H1 (cell line): ENCODE data around the gene LRRC4C. TPM values are rescaled to one million over a fixed set of nuclear protein-coding genes. Genes with fewer than 3 reads are reported as not detected.

Source experiments
- CTCF ChIA-PET: fragments of 300-600 bp; sonication (Branson Sonifier 250); formaldehyde crosslinking; loops from one replicate; lab custom pipeline; 2021; ENCODE audit not compliant: partially characterized antibody; lab: Charles Lee
- POLR2A ChIA-PET: fragments of 300-600 bp; sonication (Branson Sonifier 250); formaldehyde crosslinking; loops from one replicate; lab custom pipeline; 2021; ENCODE audit warnings: inconsistent platforms; ENCODE audit not compliant: partially characterized antibody; lab: Charles Lee
- DNase-seq, 2 experiments: peaks; one replicate each; pipeline versions ENCODE4 v3.0.0 to v3.0.0-alpha.2; 2010 to 2022; ENCODE audit warnings: low spot score in 2 of 2, low read depth in 1 of 2, mixed read lengths in 1 of 2
- FAIRE-seq: peaks from 2 replicates; lab custom pipeline; 2011; peaks lifted over from hg19 to GRCh38; lab: Jason Lieb, UNC
- H2AFZ ChIP-seq: 2 replicates; pipeline ENCODE4 v1.8.1; 2012; ENCODE audit warnings: low read length, inconsistent platforms
- H2AK5ac ChIP-seq: 2 replicates; pipeline ENCODE4 v1.6.1; 2013; ENCODE audit warnings: low read depth, low read length
- H2BK120ac ChIP-seq: replicated peaks from 2 replicates; pipeline ENCODE3; 2013; ENCODE audit warnings: low read depth, low read length, inconsistent platforms
- H2BK12ac ChIP-seq: 2 replicates; pipeline ENCODE4 v1.6.1; 2013; ENCODE audit warnings: low read depth, low read length
- H2BK15ac ChIP-seq: 2 replicates; pipeline ENCODE4 v1.6.1; 2013; ENCODE audit warnings: low read length
- H2BK20ac ChIP-seq: 2 replicates; pipeline ENCODE4 v1.6.1; 2013; ENCODE audit warnings: low read length
- H2BK5ac ChIP-seq: 2 replicates; pipeline ENCODE4 v1.6.1; 2013; ENCODE audit warnings: low read depth, low read length
- H3K14ac ChIP-seq: 2 replicates; pipeline ENCODE4 v1.6.1; 2013; ENCODE audit warnings: inconsistent platforms; ENCODE audit not compliant: insufficient read length
- H3K18ac ChIP-seq: 2 replicates; pipeline ENCODE4 v1.6.1; 2013; ENCODE audit warnings: low read length; ENCODE audit errors: extremely low read depth
- H3K23ac ChIP-seq: 2 replicates; pipeline ENCODE4 v1.6.1; 2013; ENCODE audit warnings: inconsistent platforms; ENCODE audit not compliant: insufficient read length
- H3K23me2 ChIP-seq: 2 replicates; pipeline ENCODE4 v1.6.1; 2013; ENCODE audit warnings: low read depth, low read length
- H3K27ac ChIP-seq: 2 replicates; pipeline ENCODE4 v1.6.1; 2011; ENCODE audit warnings: low read depth, low read length, inconsistent platforms
- H3K27me3 ChIP-seq, 4 experiments: replicated peaks in 1 of 4; 1 replicate in 1 of 4; 2 replicates in 3 of 4; pipeline versions ENCODE4 v1.6.1 to v1.8.1; 2011 to 2013; ENCODE audit warnings: low read length in 3 of 4, mild to moderate bottlenecking in 3 of 4, inconsistent platforms in 2 of 4, mixed read lengths in 2 of 4, moderate library complexity in 1 of 4; ENCODE audit not compliant: control insufficient read depth in 3 of 4, insufficient read depth in 3 of 4; ENCODE audit errors: extremely low read depth in 1 of 4
- H3K36me3 ChIP-seq, 4 experiments: 2 replicates each; pipeline versions ENCODE4 v1.6.1 to v1.8.1; 2011 to 2013; ENCODE audit warnings: mild to moderate bottlenecking in 4 of 4, low read length in 3 of 4, moderate library complexity in 2 of 4, control low read depth in 1 of 4, inconsistent platforms in 1 of 4; ENCODE audit not compliant: insufficient read depth in 4 of 4, control insufficient read depth in 2 of 4
- H3K4ac ChIP-seq: replicated peaks from 2 replicates; pipeline ENCODE3; 2013; ENCODE audit warnings: low read length, low read depth, mixed read lengths, inconsistent platforms; ENCODE audit not compliant: insufficient read length
- H3K4me1 ChIP-seq, 4 experiments: replicated peaks in 1 of 4; 1 replicate in 1 of 4; 2 replicates in 3 of 4; pipeline versions ENCODE4 v1.6.1 to v1.8.1; 2011 to 2013; ENCODE audit warnings: low read length in 3 of 4, inconsistent platforms in 2 of 4, mixed read lengths in 1 of 4; ENCODE audit not compliant: insufficient read depth in 4 of 4, control insufficient read depth in 3 of 4
- H3K4me2 ChIP-seq, 2 experiments: 2 replicates each; pipeline versions ENCODE4 v1.6.1 to v1.8.1; 2011 to 2013; ENCODE audit warnings: low read depth in 2 of 2, low read length in 2 of 2, control low read depth in 1 of 2, inconsistent platforms in 1 of 2, mild to moderate bottlenecking in 1 of 2; ENCODE audit not compliant: insufficient read depth in 1 of 2
- H3K4me3 ChIP-seq, 4 experiments: fragments of 200-600, 300-600 bp in 1 of 4; sonication (generic), shearing (Covaris generic), sonication (Bioruptor Twin) in 1 of 4; 2 replicates each; pipeline versions ENCODE4 v1.5.1 to v1.8.1; 2011 to 2016; ENCODE audit warnings: low read length in 4 of 4, low read depth in 3 of 4, control low read depth in 2 of 4, inconsistent platforms in 2 of 4, mild to moderate bottlenecking in 2 of 4, mixed read lengths in 1 of 4, moderate library complexity in 1 of 4; ENCODE audit not compliant: insufficient read depth in 2 of 4; ENCODE audit errors: extremely low read depth in 1 of 4
- H3K56ac ChIP-seq: replicated peaks from 2 replicates; pipeline ENCODE3; 2013; ENCODE audit warnings: low read depth, mild to moderate bottlenecking, mixed read lengths, low read length, inconsistent platforms; ENCODE audit not compliant: insufficient read length
- H3K79me1 ChIP-seq: 2 replicates; pipeline ENCODE4 v1.6.1; 2013; ENCODE audit warnings: low read depth, low read length, control low read depth
- H3K79me2 ChIP-seq, 2 experiments: 2 replicates each; pipeline versions ENCODE4 v1.6.1 to v1.8.1; 2012 to 2013; ENCODE audit warnings: low read length in 2 of 2, mild to moderate bottlenecking in 2 of 2, inconsistent platforms in 1 of 2; ENCODE audit not compliant: insufficient read depth in 2 of 2, control insufficient read depth in 1 of 2
- H3K9ac ChIP-seq, 4 experiments: replicated peaks in 1 of 4; 1 replicate in 1 of 4; 2 replicates in 3 of 4; pipeline versions ENCODE4 v1.6.1 to v1.8.1; 2011 to 2013; ENCODE audit warnings: low read depth in 3 of 4, low read length in 3 of 4, control low read depth in 2 of 4, mild to moderate bottlenecking in 2 of 4, moderate library complexity in 2 of 4, inconsistent platforms in 1 of 4; ENCODE audit errors: extremely low read depth in 1 of 4
- H3K9me3 ChIP-seq, 2 experiments: 2 replicates each; pipeline versions ENCODE4 v1.6.1 to v1.8.1; 2012 to 2013; ENCODE audit warnings: mild to moderate bottlenecking in 2 of 2, moderate library complexity in 2 of 2, control low read depth in 1 of 2, inconsistent platforms in 1 of 2, low read depth in 1 of 2, low read length in 1 of 2, mixed read lengths in 1 of 2; ENCODE audit not compliant: insufficient read depth in 2 of 2
- H4K20me1 ChIP-seq, 2 experiments: replicated peaks in 1 of 2; 2 replicates each; pipeline versions ENCODE3 to v1.8.1; 2011 to 2013; ENCODE audit warnings: inconsistent platforms in 2 of 2, low read length in 2 of 2, mild to moderate bottlenecking in 1 of 2; ENCODE audit not compliant: insufficient read depth in 2 of 2, control insufficient read depth in 1 of 2
- H4K5ac ChIP-seq: 2 replicates; pipeline ENCODE4 v1.6.1; 2013; ENCODE audit warnings: low read length, low read depth, mixed read lengths, inconsistent platforms; ENCODE audit not compliant: insufficient read length
- H4K8ac ChIP-seq: 2 replicates; pipeline ENCODE4 v1.8.0; 2013; ENCODE audit warnings: mild to moderate bottlenecking, moderate library complexity, low read length, inconsistent platforms; ENCODE audit not compliant: insufficient read depth; ENCODE audit errors: extremely low read depth
- H4K91ac ChIP-seq: replicated peaks from 2 replicates; pipeline ENCODE3; 2013; ENCODE audit warnings: low read length, mixed read lengths, inconsistent platforms; ENCODE audit not compliant: insufficient read length
- KDM5A ChIP-seq: fragments of 200-600 bp; IDR thresholded peaks from 2 replicates; pipeline ENCODE4 v1.7.1; 2012; ENCODE audit warnings: mild to moderate bottlenecking, low read length, inconsistent platforms, mixed read lengths
- POLR2AphosphoS5 ChIP-seq: IDR thresholded peaks from 2 replicates; pipeline ENCODE4 v1.6.1; 2011; ENCODE audit warnings: low read depth, low read length
- TBP ChIP-seq: IDR thresholded peaks from 2 replicates; pipeline ENCODE4 v1.6.1; 2011; ENCODE audit warnings: low read depth, low read length, improper control_type of control experiment
- WGBS, 2 experiments: shearing (Covaris generic) in 1 of 2; methylation state at CpG; one replicate each; pipeline versions ENCODE4 v1.1.6 to v1.1.7; 2013 to 2015; ENCODE audit warnings: low lambda C conversion rate in 2 of 2, mixed read lengths in 2 of 2, inconsistent platforms in 1 of 2, low coverage in 1 of 2, missing lambda C conversion rate in 1 of 2; ENCODE audit not compliant: insufficient replicate concordance in 2 of 2, insufficient coverage in 1 of 2, insufficient read length in 1 of 2; ENCODE audit errors: extremely low coverage in 1 of 2, missing lambda C conversion rate in 1 of 2; 5-methylcytosine and 5-hydroxymethylcytosine counted together
- polyA plus RNA-seq, 7 experiments: library from polyadenylated mRNA; depleted of rRNA in 3 of 7; stranded (reverse) in 5 of 7; unstranded in 2 of 7; fragments of >200 nt in 5 of 7; fragments of 200-250 nt in 2 of 7; gene quantifications; 1 replicate in 5 of 7; 2 replicates in 1 of 7; 4 replicates in 1 of 7; pipeline versions ENCODE4 v1.2.1 to v1.2.3, GENCODE V29; 2011 to 2013; ENCODE audit warnings: missing spikeins in 2 of 7, mixed read lengths in 2 of 7
- total RNA-seq: library from RNA; stranded (reverse); fragmentation: NEBNext Ultra II Directional; extraction: Animal tissue kit (Norgen Biotek cat#: 25700); gene quantifications from 2 replicates; pipeline ENCODE4 v1.2.1, GENCODE V29; 2021

Gene LRRC4C
- total and polyA plus RNA-seq, 2 of the 8 experiments (the other 6 are each of a cell fraction or from before 2014, with no cell fraction given), result 0.23 to 2.2 TPM

GRCh38 chr11:41273908-41274307 lies 185.5 kb downstream of the LRRC4C start:
- ChIA-PET CTCF (no interaction called here), POLR2A (no interaction called here)
- Histone ChIP-seq H4K91ac (no peak overlapping the region), H3K9me3 (no peaks in the 10 kb centered on the region), H3K56ac (no peak overlapping the region), H3K79me2 (no peaks in the 10 kb centered on the region), H3K14ac (no peak overlapping the region), H2BK120ac (no peak overlapping the region), H4K8ac (no peak overlapping the region), H3K4me2 (no peak overlapping the region), H3K18ac (no peak overlapping the region), H4K5ac (no peak overlapping the region), H2AFZ (no peak overlapping the region), H3K9ac (no peak overlapping the region), H2BK12ac (no peak overlapping the region), H3K4me1 (no peaks in the 10 kb centered on the region), H3K27me3 (no peaks in the 10 kb centered on the region), H3K4me3 (no peak overlapping the region), H3K23me2 (no peaks in the 10 kb centered on the region), H2AK5ac (no peak overlapping the region), H3K79me1 (no peaks in the 10 kb centered on the region), H3K4ac (no peak overlapping the region), H2BK20ac (no peak overlapping the region), H2BK5ac (no peak overlapping the region), H3K36me3 (no peaks in the 10 kb centered on the region), H3K27ac (no peak overlapping the region), H3K23ac (no peak overlapping the region), H4K20me1 (no peaks in the 10 kb centered on the region), H2BK15ac (no peak overlapping the region)
- WGBS, 2 experiments, result 96% methylated on average over 3 of the region's 3 CpGs; no CpG with 5 or more reads in 1 of the 2 experiments
- FAIRE-seq, result no peak
- no peak for DNase-seq
- no peak for TF ChIP-seq TBP
- no peak for TF ChIP-seq POLR2AphosphoS5
- TF ChIP-seq KDM5A, result no peak
